ENCODE data around the gene TEX22.

Gene TEX22

GRCh38 chr14:105445290-105445689 lies 47.0 kb downstream of the TEX22 start:
- in situ Hi-C loops (cut with HindIII; ENCODE audit: low sequenced_read_pairs) = no loop called here
- no peak for TF ChIP-seq CTCF (IDR thresholded peaks at IDR 0.05; ENCODE audit: low read depth, low read length)
- no peak for DNase-seq (ENCODE audit: low read depth, low spot score)
- no peak overlapping the region for H3K4me3 ChIP-seq (ENCODE audit: low read depth, low read length)

GRCh38 chr14:105445901-105446845 lies 47.8 kb downstream of the TEX22 start:
- H3K4me3 ChIP-seq (ENCODE audit: low read depth, low read length) = no peak overlapping the region
- in situ Hi-C loops (cut with HindIII; ENCODE audit: low sequenced_read_pairs) = no loop called here
- TF ChIP-seq CTCF (IDR thresholded peaks at IDR 0.05; ENCODE audit: low read depth, low read length) = no peak
- no peak for DNase-seq (ENCODE audit: low read depth, low spot score)

GRCh38 chr14:105446971-105447370 lies 48.6 kb downstream of the TEX22 start:
- no peak overlapping the region for H3K4me3 ChIP-seq (ENCODE audit: low read depth, low read length)
- TF ChIP-seq CTCF (IDR thresholded peaks at IDR 0.05; ENCODE audit: low read depth, low read length) = no peak
- in situ Hi-C loops (cut with HindIII; ENCODE audit: low sequenced_read_pairs) = no loop called here
- no peak for DNase-seq (ENCODE audit: low read depth, low spot score)

GRCh38 chr14:105447651-105448640 lies 49.6 kb downstream of the TEX22 start:
- TF ChIP-seq CTCF (IDR thresholded peaks at IDR 0.05; ENCODE audit: low read depth, low read length) = no peak
- H3K4me3 ChIP-seq (ENCODE audit: low read depth, low read length) = no peak overlapping the region
- DNase-seq (ENCODE audit: low read depth, low spot score) = no peak
- in situ Hi-C loops (cut with HindIII; ENCODE audit: low sequenced_read_pairs) = no loop called here

GRCh38 chr14:105448706-105449111 lies 50.4 kb downstream of the TEX22 start:
- peak; percentile 96 for TF ChIP-seq CTCF (IDR thresholded peaks at IDR 0.05; ENCODE audit: low read depth, low read length)
- DNase-seq (ENCODE audit: low read depth, low spot score) = peak; percentile 59
- H3K4me3 ChIP-seq (ENCODE audit: low read depth, low read length) = no peak overlapping the region
- in situ Hi-C loops (cut with HindIII; ENCODE audit: low sequenced_read_pairs) = no loop called here
